ENCODE data around the gene TANC2. TPM values are rescaled to one million over a fixed set of nuclear protein-coding genes. Genes with fewer than 3 reads are reported as not detected.

Gene TANC2
- total and polyA plus RNA-seq, 2 donors (not counting 3 experiments of a cell fraction or from before 2014, with no cell fraction given), result 7.9 to 30.8 TPM

DNA sequence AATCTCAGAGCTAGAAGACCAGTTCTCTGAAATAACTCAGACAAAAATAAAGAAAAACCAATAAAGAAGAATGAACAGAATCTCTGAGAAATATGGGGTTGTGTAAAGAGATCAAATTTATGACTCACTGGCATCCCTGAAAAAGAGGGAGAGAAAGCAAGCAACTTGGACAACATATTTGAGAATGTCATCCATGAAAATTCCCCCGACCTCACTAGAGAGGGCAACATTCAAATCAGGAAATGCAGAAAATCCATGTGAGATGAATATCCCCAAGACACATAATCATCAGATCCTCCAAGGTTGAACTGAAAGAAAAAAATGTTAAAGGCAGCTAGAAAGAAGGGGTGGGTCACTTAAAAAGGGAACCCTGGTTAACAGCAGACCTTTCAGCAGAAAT is 32.1 kb downstream of the TANC2 start:
- Histone ChIP-seq H3K9me3 (replicated peaks; ENCODE audit: control insufficient read depth, insufficient read depth, low read length) (no peaks in the 10 kb centered on the region), H3K27ac (ENCODE audit: insufficient read depth, low read depth, low read length) (no peak overlapping the region), H3K4me3 (replicated peaks in 1 of 3; ENCODE audit: insufficient read depth in 1 of 3, low read depth in 1 of 3, low read length in 3 of 3) (no peak overlapping the region), H3K9me1 (replicated peaks; ENCODE audit: control insufficient read depth, extremely low read depth, insufficient read depth, low read length) (no peaks in the 10 kb centered on the region), H4K20me1 (replicated peaks; ENCODE audit: control insufficient read depth, extremely low read depth, insufficient read depth, low read length) (no peaks in the 10 kb centered on the region), H3K4me1 (ENCODE audit: control insufficient read depth, extremely low read depth, insufficient read depth, low read length) (peaks cover 2% of the 10 kb centered on the region), H2AFZ (ENCODE audit: low read depth, low read length) (no peak overlapping the region), H3K79me2 (ENCODE audit: control insufficient read depth, insufficient read depth, low read length) (no peaks in the 10 kb centered on the region), H3K9ac (replicated peaks; ENCODE audit: extremely low read depth, insufficient read depth, low read length) (no peak overlapping the region), H3K36me3 (ENCODE audit: control insufficient read depth in 2 of 2, extremely low read depth in 1 of 2, insufficient read depth in 2 of 2, low read length in 2 of 2) (no peaks in the 10 kb centered on the region), H3K4me2 (ENCODE audit: insufficient read depth, low read length) (no peak overlapping the region), H3K27me3 (ENCODE audit: control insufficient read depth in 2 of 2, insufficient read depth in 2 of 2, low read length in 2 of 2) (no peaks in the 10 kb centered on the region)
- POLR2A ChIA-PET, result no interaction called here
- TF ChIP-seq JUN (IDR thresholded peaks at IDR 0.05; ENCODE audit: borderline replicate concordance, insufficient read depth, insufficient read length, low read depth) (no peak), POLR2A (IDR thresholded peaks at IDR 0.05; ENCODE audit: low read depth, low read length) (no peak), POLR2AphosphoS5 (IDR thresholded peaks at IDR 0.05; ENCODE audit: insufficient read depth, low read depth, low read length) (no peak), EZH2 (IDR thresholded peaks at IDR 0.05; ENCODE audit: borderline replicate concordance, low read depth, low read length, severe bottlenecking) (no peak), MAX (IDR thresholded peaks at IDR 0.05; ENCODE audit: insufficient read depth, insufficient read length) (no peak), MYC (IDR thresholded peaks at IDR 0.05; ENCODE audit: low read depth, low read length) (no peak), GATA2 (IDR thresholded peaks at IDR 0.05; ENCODE audit: insufficient read depth, insufficient read length, low read depth, low read length) (no peak), FOS (IDR thresholded peaks at IDR 0.05; ENCODE audit: borderline replicate concordance, insufficient read depth, low read length) (no peak)
- TF ChIP-seq, protein P1, sequence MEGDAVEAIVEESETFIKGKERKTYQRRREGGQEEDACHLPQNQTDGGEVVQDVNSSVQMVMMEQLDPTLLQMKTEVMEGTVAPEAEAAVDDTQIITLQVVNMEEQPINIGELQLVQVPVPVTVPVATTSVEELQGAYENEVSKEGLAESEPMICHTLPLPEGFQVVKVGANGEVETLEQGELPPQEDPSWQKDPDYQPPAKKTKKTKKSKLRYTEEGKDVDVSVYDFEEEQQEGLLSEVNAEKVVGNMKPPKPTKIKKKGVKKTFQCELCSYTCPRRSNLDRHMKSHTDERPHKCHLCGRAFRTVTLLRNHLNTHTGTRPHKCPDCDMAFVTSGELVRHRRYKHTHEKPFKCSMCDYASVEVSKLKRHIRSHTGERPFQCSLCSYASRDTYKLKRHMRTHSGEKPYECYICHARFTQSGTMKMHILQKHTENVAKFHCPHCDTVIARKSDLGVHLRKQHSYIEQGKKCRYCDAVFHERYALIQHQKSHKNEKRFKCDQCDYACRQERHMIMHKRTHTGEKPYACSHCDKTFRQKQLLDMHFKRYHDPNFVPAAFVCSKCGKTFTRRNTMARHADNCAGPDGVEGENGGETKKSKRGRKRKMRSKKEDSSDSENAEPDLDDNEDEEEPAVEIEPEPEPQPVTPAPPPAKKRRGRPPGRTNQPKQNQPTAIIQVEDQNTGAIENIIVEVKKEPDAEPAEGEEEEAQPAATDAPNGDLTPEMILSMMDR (IDR thresholded peaks at IDR 0.05; ENCODE audit: extremely low read depth in 1 of 2, insufficient read depth in 1 of 2, low read depth in 1 of 2, low read length in 2 of 2), result no peak
- FAIRE-seq, result no peak
- CTCF ChIA-PET, result interaction anchor here (2.6 to 4.8 kb wide), 3 partner anchors 16 to 409 kb away, joined by 16 to 31 read pairs (median 27); no protein-coding TSS in a partner anchor
- DNase-seq (ENCODE audit: low read depth, low spot score), result no peak
- dilution Hi-C loops (cut with MboI; ENCODE audit: extremely low pct_ligation_motif_present, low sequenced_read_pairs), result no loop called here
- intact Hi-C loops (cut with micrococcal nuclease), result no loop called here
- no TSS peak for BruUV-seq (replicated peaks)
